HFFc6 (cell line): ENCODE results near the gene ZCCHC7. TPM values are rescaled to one million over a fixed set of nuclear protein-coding genes. Genes with fewer than 3 reads are reported as not detected.

Experiments used
- DNase-seq: peaks from one replicate; pipeline ENCODE4 v3.0.0-alpha.2; 2018
- H3K27ac Mint-ChIP-seq: 2 replicates; pipeline ENCODE4 v1.8.0; 2020; ENCODE audit warnings: mild to moderate bottlenecking, mixed read lengths
- H3K27me3 Mint-ChIP-seq: 2 replicates; pipeline ENCODE4 v1.8.0; 2021; ENCODE audit warnings: mild to moderate bottlenecking, moderate library complexity, mixed read lengths; ENCODE audit not compliant: insufficient read depth
- H3K36me3 Mint-ChIP-seq: 2 replicates; pipeline ENCODE4 v1.8.0; 2021; ENCODE audit warnings: low read depth, mixed read lengths
- H3K4me1 Mint-ChIP-seq: 2 replicates; pipeline ENCODE4 v1.8.0; 2020; ENCODE audit warnings: low read depth, mixed read lengths
- H3K4me3 Mint-ChIP-seq: 2 replicates; pipeline ENCODE4 v1.8.0; 2020; ENCODE audit warnings: mild to moderate bottlenecking, moderate library complexity, mixed read lengths
- H3K9me3 Mint-ChIP-seq: 2 replicates; pipeline ENCODE4 v1.8.0; 2020; ENCODE audit warnings: mild to moderate bottlenecking, mixed read lengths
- total RNA-seq, 6 experiments: library from RNA; stranded (reverse); fragmentation: NEBNext Ultra II Directional; extraction: Animal tissue kit (Norgen Biotek cat#: 25700); gene quantifications; 2 replicates in 1 of 6; 3 replicates in 5 of 6; pipeline ENCODE4 v1.2.3, GENCODE V29; 2021
- TF ChIP-seq, protein P1 (sequence below): fragments of 200-600 bp; sonication (generic); IDR thresholded peaks from 2 replicates; pipeline ENCODE4 v1.5.0; 2021; ENCODE audit warnings: antibody characterized with exemption, mild to moderate bottlenecking

ZCCHC7 gene
- total RNA-seq, 6 experiments from 2014 or later = 18.5 to 22.9 (median 18.8) TPM

DNA sequence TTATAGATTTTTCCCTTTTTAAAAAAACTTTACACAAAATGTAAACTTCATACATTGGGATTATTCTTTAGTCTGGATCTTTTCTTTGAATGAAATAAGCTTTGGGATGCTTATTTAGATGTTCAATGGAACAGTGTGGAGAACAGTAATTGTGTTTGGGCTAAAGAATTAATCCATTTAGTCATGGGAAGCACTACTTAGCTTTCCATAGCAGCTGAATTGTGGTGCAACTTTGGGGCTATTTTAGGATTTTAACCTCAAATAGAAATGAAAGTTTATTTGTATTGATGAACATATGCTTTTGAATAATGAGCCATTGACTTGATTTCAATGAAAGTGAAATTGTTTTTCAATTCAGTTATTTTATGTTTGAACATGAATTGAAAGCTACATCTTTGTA is 72.4 kb downstream of the ZCCHC7 start:
- H3K4me3 Mint-ChIP-seq = no peak overlapping the region
- TF ChIP-seq, protein P1, sequence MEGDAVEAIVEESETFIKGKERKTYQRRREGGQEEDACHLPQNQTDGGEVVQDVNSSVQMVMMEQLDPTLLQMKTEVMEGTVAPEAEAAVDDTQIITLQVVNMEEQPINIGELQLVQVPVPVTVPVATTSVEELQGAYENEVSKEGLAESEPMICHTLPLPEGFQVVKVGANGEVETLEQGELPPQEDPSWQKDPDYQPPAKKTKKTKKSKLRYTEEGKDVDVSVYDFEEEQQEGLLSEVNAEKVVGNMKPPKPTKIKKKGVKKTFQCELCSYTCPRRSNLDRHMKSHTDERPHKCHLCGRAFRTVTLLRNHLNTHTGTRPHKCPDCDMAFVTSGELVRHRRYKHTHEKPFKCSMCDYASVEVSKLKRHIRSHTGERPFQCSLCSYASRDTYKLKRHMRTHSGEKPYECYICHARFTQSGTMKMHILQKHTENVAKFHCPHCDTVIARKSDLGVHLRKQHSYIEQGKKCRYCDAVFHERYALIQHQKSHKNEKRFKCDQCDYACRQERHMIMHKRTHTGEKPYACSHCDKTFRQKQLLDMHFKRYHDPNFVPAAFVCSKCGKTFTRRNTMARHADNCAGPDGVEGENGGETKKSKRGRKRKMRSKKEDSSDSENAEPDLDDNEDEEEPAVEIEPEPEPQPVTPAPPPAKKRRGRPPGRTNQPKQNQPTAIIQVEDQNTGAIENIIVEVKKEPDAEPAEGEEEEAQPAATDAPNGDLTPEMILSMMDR = no peak
- H3K27me3 Mint-ChIP-seq = no peaks in the 10 kb centered on the region
- peaks cover 42% of the 10 kb centered on the region for H3K4me1 Mint-ChIP-seq
- H3K36me3 Mint-ChIP-seq = peaks cover 8% of the 10 kb centered on the region
- H3K27ac Mint-ChIP-seq = no peak overlapping the region
- no peak for DNase-seq
- no peaks in the 10 kb centered on the region for H3K9me3 Mint-ChIP-seq

DNA sequence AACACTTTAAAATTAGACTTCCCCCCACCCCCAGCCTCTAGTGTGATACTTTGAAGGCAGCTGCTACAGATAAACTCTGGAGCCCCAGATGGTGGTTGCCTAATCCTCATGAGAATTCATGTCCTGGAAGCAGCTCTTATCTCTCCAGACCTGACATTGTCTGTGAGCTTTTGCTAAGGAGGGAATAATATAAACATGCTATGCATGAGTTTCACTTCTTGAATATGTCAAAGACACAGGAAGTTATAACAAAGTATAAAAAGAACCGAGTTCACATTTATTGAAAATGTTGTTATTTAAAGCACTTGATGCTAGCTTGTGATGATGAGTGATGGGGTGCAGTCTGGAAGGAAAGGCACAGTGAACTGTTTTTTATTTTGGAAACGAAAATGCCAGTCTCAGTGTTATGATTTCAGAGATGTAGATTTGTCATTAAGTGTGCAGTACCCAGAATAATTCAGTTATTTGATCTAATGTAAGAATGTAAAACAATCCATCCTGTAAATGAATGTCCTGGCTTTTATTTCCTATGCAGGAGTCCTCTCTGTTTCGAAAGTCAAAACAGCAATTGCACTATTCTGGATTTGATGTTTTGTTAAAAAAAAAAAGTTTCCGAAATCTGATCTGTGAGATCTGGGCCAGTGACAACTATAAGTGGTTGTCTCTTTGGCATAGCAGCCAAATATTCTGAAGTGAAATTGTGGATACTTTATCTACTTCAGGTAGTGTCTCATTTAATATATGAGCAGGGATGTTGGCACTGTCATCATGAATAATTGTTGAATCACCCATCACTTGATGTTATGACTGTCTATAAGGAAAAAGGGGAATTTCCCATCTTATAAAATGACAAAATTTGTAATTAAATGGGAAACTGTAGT is 77.0 kb downstream of the ZCCHC7 start:
- Mint-ChIP-seq H3K4me3 (peak overlapping the region; percentile 27), H3K36me3 (peaks cover 8% of the 10 kb centered on the region), H3K4me1 (peaks cover 63% of the 10 kb centered on the region), H3K27ac (peak overlapping the region; percentile 22; the same call in 1 of the 2 replicates), H3K9me3 (no peaks in the 10 kb centered on the region), H3K27me3 (peaks cover 3% of the 10 kb centered on the region)
- DNase-seq = no peak
- TF ChIP-seq, protein P1 = no peak

DNA sequence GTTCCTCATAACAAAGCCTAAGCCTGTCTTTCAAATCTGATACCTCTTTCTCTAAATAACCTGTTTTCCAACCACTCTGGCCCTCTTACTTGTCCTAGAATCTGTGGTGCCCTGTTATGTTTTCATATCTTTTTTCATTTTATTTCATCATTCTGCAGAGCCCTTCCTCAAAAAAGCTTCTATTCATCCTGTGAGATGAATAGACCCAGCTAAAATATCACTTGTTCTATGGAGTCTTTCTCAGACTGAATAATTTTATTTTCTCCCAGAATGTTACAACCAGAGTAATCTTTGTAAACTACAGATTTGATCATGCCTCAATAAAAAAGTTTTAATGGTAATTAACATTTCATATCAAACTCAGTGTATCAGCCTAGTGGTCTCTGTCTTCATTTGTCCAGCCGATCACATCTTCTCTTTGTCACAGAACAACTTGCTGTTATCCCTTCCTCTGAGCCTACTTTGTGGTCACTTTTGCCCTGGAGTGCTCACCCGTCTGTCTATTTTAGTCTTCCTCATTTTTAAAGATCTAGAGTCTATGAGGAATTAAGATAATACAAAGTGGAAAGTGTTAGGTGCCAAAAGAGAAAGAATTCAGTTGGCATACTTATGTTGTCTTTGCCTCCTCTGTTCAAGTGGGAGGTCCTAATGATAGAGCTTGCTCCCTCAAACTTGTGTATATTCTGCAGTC is 77.8 kb downstream of the ZCCHC7 start:
- Mint-ChIP-seq H3K27ac (peak overlapping the region; percentile 0; the same call in 1 of the 2 replicates), H3K36me3 (peaks cover 8% of the 10 kb centered on the region), H3K27me3 (peaks cover 3% of the 10 kb centered on the region), H3K4me3 (no peak overlapping the region), H3K9me3 (no peaks in the 10 kb centered on the region), H3K4me1 (peaks cover 63% of the 10 kb centered on the region)
- TF ChIP-seq, protein P1 = no peak
- DNase-seq = no peak

DNA sequence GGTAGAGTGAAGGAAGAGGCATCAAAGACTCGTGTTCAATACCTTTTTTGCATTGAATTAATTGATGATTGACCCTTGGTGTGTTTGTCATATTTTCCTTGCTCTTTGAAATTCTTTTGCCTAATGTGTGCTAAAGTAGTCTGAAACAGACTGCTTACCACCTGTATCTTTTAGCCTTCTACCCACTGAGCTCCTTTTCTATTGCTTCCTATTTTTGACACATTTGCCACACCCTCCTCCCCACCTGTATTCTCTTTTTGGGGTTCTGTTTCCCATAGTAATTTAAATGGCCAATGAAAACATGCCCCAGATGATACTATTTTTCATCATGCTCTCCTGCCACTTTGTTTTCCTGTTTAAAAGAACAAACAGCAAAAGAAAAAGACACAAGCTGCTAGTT is 78.5 kb downstream of the ZCCHC7 start:
- Mint-ChIP-seq H3K4me3 (no peak overlapping the region), H3K4me1 (peaks cover 63% of the 10 kb centered on the region), H3K27ac (no peak overlapping the region), H3K36me3 (peaks cover 15% of the 10 kb centered on the region), H3K27me3 (peaks cover 3% of the 10 kb centered on the region), H3K9me3 (peaks cover 6% of the 10 kb centered on the region)
- DNase-seq = no peak
- TF ChIP-seq, protein P1 = no peak

DNA sequence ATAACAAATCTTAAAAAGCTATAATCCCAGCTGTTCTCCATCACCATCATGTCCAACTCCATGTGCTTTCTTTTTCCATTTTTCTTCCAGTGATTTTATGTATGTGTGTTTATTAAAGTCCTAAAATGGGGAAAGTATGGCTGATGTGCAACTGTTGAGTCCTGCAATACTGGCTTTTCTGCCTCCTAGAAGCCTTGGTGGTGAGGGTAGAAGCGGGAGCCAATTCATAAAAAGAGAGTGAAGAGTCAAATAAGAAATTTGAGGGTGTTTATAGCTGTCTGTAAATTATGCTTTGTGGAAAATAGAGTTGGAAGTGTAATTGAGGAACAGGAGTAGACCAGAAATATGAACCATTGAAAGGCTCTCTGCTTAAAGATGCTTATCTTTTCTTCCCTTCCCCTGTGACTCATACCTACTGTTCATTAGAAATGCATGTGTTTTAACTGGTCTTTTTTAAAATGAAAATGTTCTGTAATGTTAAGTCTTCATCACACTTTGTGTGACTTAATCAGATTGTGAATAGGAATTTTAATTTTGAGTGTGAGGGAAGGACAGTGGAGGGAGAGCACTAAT is 80.1 kb downstream of the ZCCHC7 start:
- H3K4me3 Mint-ChIP-seq = peak overlapping the region; percentile 79
- peaks cover 22% of the 10 kb centered on the region for H3K36me3 Mint-ChIP-seq
- H3K27me3 Mint-ChIP-seq = peaks cover 5% of the 10 kb centered on the region
- DNase-seq = peak; percentile 63
- TF ChIP-seq, protein P1 = no peak
- peak overlapping the region; percentile 89 for H3K27ac Mint-ChIP-seq
- peaks cover 58% of the 10 kb centered on the region for H3K4me1 Mint-ChIP-seq
- H3K9me3 Mint-ChIP-seq = peaks cover 11% of the 10 kb centered on the region
